ENCODE data around the gene UNC5B.
"Not testable (repeated sequence)": the region's sequence is repeated elsewhere in the genome, so short reads cannot be mapped to it uniquely, and the experiment has no call there.

- TF ChIP-seq EZH2 (IDR thresholded peaks at IDR 0.05; ENCODE audit: borderline replicate concordance): not testable (repeated sequence)
- TF ChIP-seq, protein P1, sequence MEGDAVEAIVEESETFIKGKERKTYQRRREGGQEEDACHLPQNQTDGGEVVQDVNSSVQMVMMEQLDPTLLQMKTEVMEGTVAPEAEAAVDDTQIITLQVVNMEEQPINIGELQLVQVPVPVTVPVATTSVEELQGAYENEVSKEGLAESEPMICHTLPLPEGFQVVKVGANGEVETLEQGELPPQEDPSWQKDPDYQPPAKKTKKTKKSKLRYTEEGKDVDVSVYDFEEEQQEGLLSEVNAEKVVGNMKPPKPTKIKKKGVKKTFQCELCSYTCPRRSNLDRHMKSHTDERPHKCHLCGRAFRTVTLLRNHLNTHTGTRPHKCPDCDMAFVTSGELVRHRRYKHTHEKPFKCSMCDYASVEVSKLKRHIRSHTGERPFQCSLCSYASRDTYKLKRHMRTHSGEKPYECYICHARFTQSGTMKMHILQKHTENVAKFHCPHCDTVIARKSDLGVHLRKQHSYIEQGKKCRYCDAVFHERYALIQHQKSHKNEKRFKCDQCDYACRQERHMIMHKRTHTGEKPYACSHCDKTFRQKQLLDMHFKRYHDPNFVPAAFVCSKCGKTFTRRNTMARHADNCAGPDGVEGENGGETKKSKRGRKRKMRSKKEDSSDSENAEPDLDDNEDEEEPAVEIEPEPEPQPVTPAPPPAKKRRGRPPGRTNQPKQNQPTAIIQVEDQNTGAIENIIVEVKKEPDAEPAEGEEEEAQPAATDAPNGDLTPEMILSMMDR (IDR thresholded peaks at IDR 0.05; ENCODE audit: poor library complexity): not testable (repeated sequence)
Measured at GRCh38 chr10:71296811-71297210, 84.4 kb downstream of the UNC5B start.
